Measurements from ENCODE around the gene GGA1.
A peak's percentile ranks its signal among the peaks of the same experiment; 100 is the strongest.
"Not testable (repeated sequence)": the region's sequence is repeated elsewhere in the genome, so short reads cannot be mapped to it uniquely, and the experiment has no call there.

The GGA1 gene

GRCh38 chr22:37570661-37570976 is 38.0 kb upstream of the GGA1 start:
- DNase-seq (ENCODE audit: low spot score), result no peak

GRCh38 chr22:37571258-37571991 is 37.2 kb upstream of the GGA1 start:
- no peak for DNase-seq (ENCODE audit: low spot score)

- DNase-seq (ENCODE audit: low spot score), result no peak
Observed at GRCh38 chr22:37571992-37572373, 36.7 kb upstream of the GGA1 start.

- no peak for DNase-seq (ENCODE audit: low spot score)
Observed at GRCh38 chr22:37575490-37576003, 33.1 kb upstream of the GGA1 start.

GRCh38 chr22:37578002-37578401 is 30.6 kb upstream of the GGA1 start:
- no peak for DNase-seq (ENCODE audit: low spot score)

- DNase-seq (ENCODE audit: low spot score), result no peak
Observed at GRCh38 chr22:37581504-37581903, 27.1 kb upstream of the GGA1 start.

- DNase-seq (ENCODE audit: low spot score), result no peak
Observed at GRCh38 chr22:37582526-37582925, 26.1 kb upstream of the GGA1 start.

- no peak for DNase-seq (ENCODE audit: low spot score)
Observed at GRCh38 chr22:37588546-37589215, 20.0 kb upstream of the GGA1 start.

- no peak for DNase-seq (ENCODE audit: low spot score)
Observed at GRCh38 chr22:37589636-37590035, 19.0 kb upstream of the GGA1 start.

- DNase-seq (ENCODE audit: low spot score), result not testable (repeated sequence)
Observed at GRCh38 chr22:37591081-37591480, 17.6 kb upstream of the GGA1 start.

GRCh38 chr22:37591823-37592404 is 16.7 kb upstream of the GGA1 start:
- DNase-seq (ENCODE audit: low spot score), result no peak

GRCh38 chr22:37594237-37594636 is 14.4 kb upstream of the GGA1 start:
- no peak for DNase-seq (ENCODE audit: low spot score)

- no peak for DNase-seq (ENCODE audit: low spot score)
Observed at GRCh38 chr22:37599153-37599552, 9.5 kb upstream of the GGA1 start.

- no peak for DNase-seq (ENCODE audit: low spot score)
Observed at GRCh38 chr22:37601203-37601539, 7.5 kb upstream of the GGA1 start.

GRCh38 chr22:37601540-37602442 is 6.8 kb upstream of the GGA1 start:
- DNase-seq (ENCODE audit: low spot score), result no peak

- not testable (repeated sequence) for DNase-seq (ENCODE audit: low spot score)
Observed at GRCh38 chr22:37602546-37603277, 5.9 kb upstream of the GGA1 start.

GRCh38 chr22:37604074-37604473 is 4.6 kb upstream of the GGA1 start:
- DNase-seq (ENCODE audit: low spot score), result no peak

- DNase-seq (ENCODE audit: low spot score), result no peak
Observed at GRCh38 chr22:37604875-37605274, 3.8 kb upstream of the GGA1 start.

- peak; percentile 83 for DNase-seq (ENCODE audit: low spot score)
Observed at GRCh38 chr22:37607010-37607934, 1.4 kb upstream of the GGA1 start.

- peak; percentile 91 for DNase-seq (ENCODE audit: low spot score)
Observed at GRCh38 chr22:37607935-37608476, 628 bp upstream of the GGA1 start.
